ENCODE results near the gene SLC39A11. TPM values are rescaled to one million over a fixed set of nuclear protein-coding genes. Genes with fewer than 3 reads are reported as not detected.

Gene SLC39A11
- total and polyA plus RNA-seq, 4 donors: 18.9 to 44.9 (median 28.2) TPM

- no peak for TF ChIP-seq REST (IDR thresholded peaks at IDR 0.05)
Observed at GRCh38 chr17:72617557-72617956, 474.9 kb downstream of the SLC39A11 start (continued).

DNA sequence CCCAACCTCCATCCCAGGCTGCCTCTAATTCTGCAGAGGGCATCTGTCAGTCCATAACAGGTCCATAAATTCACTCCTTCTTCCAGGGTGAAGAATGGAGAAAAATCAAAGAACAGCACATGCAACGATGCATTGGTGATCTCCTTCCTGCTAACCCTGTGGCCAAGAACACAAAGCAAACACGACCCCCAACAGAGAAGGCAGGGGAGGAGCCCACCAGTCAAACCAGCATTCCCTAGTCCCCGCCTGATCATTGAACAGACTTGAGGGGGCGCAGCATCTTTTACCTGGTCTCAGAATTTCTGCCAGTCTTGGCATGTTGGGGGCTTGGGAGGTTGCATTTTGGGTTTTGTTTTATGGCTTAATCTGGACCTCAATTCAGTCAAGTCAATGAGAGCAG lies 476.0 kb downstream of the SLC39A11 start:
- H3K27ac ChIP-seq (ENCODE audit: low read depth in 1 of 2, low read length in 2 of 2): no peak overlapping the region
- no peaks in the 10 kb centered on the region for H3K9me3 ChIP-seq (ENCODE audit: control insufficient read depth in 4 of 4, low read length in 3 of 4)
- DNase-seq (ENCODE audit: low spot score): no peak
- no peaks in the 10 kb centered on the region for H3K4me1 ChIP-seq (ENCODE audit: control insufficient read depth in 4 of 4, insufficient read depth in 4 of 4, low read length in 3 of 4)
- no peak overlapping the region for H3K4me3 ChIP-seq (ENCODE audit: low read depth in 1 of 3, low read length in 3 of 3)
- WGBS: 61% methylated on average over 4 of the region's 4 CpGs
- peaks cover 0 to 20% (median 4%) of the 10 kb centered on the region in 4 donors for H3K27me3 ChIP-seq (ENCODE audit: control insufficient read depth in 4 of 4, insufficient read depth in 4 of 4, low read length in 3 of 4)
- no peak for TF ChIP-seq NR2F2 (IDR thresholded peaks at IDR 0.05)
- no peak for TF ChIP-seq SP1 (IDR thresholded peaks at IDR 0.05)
- no peak for TF ChIP-seq GABPA (IDR thresholded peaks at IDR 0.05 in 1 of 2, conservative IDR thresholded peaks at IDR 0.05 in 1 of 2)
- no peak for TF ChIP-seq YY1 (IDR thresholded peaks at IDR 0.05)
- no peak for TF ChIP-seq ATF3 (IDR thresholded peaks at IDR 0.05)
- no peak for TF ChIP-seq FOXA2 (IDR thresholded peaks at IDR 0.05)
- no peak for TF ChIP-seq FOXA1 (IDR thresholded peaks at IDR 0.05)
- no peak for TF ChIP-seq TAF1 (conservative IDR thresholded peaks at IDR 0.05)
- TF ChIP-seq, protein P1, sequence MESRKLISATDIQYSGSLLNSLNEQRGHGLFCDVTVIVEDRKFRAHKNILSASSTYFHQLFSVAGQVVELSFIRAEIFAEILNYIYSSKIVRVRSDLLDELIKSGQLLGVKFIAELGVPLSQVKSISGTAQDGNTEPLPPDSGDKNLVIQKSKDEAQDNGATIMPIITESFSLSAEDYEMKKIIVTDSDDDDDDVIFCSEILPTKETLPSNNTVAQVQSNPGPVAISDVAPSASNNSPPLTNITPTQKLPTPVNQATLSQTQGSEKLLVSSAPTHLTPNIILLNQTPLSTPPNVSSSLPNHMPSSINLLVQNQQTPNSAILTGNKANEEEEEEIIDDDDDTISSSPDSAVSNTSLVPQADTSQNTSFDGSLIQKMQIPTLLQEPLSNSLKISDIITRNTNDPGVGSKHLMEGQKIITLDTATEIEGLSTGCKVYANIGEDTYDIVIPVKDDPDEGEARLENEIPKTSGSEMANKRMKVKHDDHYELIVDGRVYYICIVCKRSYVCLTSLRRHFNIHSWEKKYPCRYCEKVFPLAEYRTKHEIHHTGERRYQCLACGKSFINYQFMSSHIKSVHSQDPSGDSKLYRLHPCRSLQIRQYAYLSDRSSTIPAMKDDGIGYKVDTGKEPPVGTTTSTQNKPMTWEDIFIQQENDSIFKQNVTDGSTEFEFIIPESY (IDR thresholded peaks at IDR 0.05): no peak
- no peak for TF ChIP-seq MAX (IDR thresholded peaks at IDR 0.05)
- no peak for TF ChIP-seq RXRA (IDR thresholded peaks at IDR 0.05)
- no peak for TF ChIP-seq CTCF (IDR thresholded peaks at IDR 0.05; ENCODE audit: low read depth, low read length, missing input control)
- no peak for TF ChIP-seq HNF4G (IDR thresholded peaks at IDR 0.05)
- no peak for TF ChIP-seq HNF4A (conservative IDR thresholded peaks at IDR 0.05)
- no peak for TF ChIP-seq RAD21 (IDR thresholded peaks at IDR 0.05)
- TF ChIP-seq EGR1 (IDR thresholded peaks at IDR 0.05; ENCODE audit: low read depth in 2 of 2): no peak
- no peak for TF ChIP-seq JUND (IDR thresholded peaks at IDR 0.05)
- TF ChIP-seq REST (IDR thresholded peaks at IDR 0.05): no peak
- no peak overlapping the region for H3K9ac ChIP-seq (ENCODE audit: low read depth in 1 of 2, low read length in 2 of 2)
- H3K36me3 ChIP-seq (ENCODE audit: control insufficient read depth in 4 of 4, insufficient read depth in 3 of 4, low read depth in 1 of 4, low read length in 3 of 4): no peaks in the 10 kb centered on the region
